Inflammatory macrophage treated with lipopolysaccharide for 4 hours (primary cell): ENCODE measurements around the gene SLC6A19.

Experiments
- DNase-seq: peaks from one replicate; pipeline ENCODE4 v3.0.0-alpha.2; 2020

Gene SLC6A19

DNA sequence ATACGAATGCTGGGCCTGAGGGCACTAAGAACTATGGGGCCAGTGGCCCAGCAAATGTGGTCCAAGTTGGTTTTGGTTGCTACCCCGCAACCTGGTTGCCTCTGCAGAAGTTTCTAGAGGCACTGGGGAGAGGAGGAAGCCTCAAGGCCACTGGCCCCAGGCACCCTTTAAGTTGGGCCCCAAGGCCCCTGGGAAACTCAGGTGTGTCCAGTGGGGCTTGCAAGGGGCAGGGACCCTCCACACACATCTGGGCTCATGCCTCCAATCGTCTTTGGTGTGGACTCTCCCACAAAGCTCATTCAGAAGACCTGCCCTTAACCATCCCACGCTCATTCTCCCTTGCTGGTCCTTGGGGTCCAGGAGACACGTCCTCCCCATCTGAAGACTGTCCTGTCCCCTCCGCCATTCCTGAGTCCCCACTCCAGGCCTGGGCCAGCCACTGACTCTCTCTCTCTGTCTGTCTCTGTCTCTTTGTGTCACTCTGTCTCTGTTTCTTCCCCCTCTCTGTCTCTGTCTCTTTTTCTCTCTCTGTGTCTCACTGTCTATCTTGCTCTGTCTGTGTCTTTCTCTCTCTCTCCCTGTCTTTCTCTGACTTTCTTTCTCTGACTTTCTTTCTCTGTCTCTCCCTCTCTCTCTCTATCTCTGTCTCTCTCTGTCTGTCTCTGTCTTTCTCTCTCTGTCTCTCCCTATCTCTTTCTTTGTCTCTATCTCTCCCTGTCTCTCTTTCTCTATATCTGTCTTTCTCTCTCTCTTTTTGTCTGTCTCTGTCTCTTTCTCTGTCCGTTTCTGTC is 3.3 kb upstream of the SLC6A19 start:
- no peak for DNase-seq

GRCh38 chr5:1199340-1199648 is 2.1 kb upstream of the SLC6A19 start:
- DNase-seq, result no peak

- no peak for DNase-seq
Measured at GRCh38 chr5:1199649-1200494, 1.5 kb upstream of the SLC6A19 start.

DNA sequence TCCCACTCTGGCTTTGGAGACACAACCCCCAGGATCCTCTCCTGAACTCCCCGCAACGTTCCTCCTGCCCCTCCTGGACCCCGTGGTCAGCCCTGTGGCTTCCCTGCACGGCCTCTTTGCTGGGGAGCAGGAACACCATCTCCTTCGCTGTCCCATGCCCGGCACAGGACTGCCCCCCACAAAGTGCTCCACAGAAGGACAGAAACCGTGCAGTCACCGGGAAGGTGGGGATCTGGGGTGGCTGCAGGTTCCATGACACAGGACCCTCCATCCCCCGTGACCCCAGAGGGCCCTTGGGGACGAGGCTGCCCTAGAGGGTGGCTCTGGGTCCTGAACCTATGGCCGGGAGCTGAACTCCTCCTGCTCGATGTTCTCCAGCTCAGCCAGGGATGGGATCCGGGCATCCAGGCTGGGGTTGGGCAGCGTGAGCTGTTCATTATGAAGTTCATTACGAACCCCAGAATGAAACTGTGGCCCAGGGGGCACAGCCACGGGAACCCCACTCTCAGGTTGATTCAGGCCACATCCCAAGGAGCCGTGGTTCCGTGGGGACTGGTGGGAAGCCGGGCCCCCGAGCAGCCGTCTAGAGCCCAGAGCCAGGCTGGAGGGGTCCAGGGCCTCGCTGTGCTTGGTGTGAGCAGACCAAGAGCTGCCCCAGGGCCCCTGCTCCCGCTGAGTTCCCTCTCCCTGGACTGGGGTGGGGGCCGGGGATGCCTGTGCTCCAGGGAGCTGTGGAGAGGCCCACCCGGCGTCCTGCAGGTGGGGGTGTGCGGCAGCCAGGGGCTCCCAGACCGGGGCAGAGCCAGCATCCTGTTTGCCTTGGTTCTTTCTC is 684 bp upstream of the SLC6A19 start:
- no peak for DNase-seq

DNA sequence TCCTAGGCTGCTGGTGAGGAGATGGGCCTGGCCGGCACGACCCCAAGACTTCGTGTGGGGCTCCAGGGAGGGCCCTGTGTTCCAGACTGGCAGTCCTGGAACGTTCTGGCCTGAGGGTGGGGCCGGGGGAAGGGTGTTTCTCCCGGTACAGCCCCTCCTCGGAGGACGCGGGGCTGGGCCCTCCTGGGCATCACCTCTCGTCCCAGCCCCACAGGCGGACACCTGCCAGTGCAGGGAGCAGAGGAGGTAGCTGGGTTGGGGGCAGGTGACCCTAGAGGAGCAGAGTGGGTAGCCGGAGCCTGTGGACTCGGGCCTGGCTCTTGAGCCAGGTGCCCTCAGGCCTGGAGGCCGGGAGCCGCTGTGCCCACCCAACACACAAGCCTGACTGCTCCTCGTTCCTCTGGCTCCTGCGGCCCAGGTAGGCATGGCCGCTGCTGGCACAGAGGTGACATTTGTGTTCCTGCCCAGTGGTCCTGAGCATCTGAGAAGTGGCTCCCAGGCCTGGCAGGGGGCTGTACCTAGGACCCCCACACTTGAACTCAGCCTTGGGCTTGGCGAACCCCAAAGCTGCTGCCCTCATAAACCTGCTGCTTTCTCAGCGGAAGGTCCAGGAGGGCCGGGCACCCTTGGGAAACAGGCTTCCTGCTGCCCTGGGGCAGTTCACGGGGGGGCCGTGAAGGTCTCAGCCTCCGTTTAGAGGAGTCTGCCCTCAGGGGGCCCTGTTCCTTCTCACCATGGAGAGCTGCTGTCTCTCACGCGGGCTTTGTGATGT is 817 bp downstream of the SLC6A19 start:
- DNase-seq, result no peak

GRCh38 chr5:1202798-1203185 is 1.4 kb downstream of the SLC6A19 start:
- DNase-seq, result no peak

DNA sequence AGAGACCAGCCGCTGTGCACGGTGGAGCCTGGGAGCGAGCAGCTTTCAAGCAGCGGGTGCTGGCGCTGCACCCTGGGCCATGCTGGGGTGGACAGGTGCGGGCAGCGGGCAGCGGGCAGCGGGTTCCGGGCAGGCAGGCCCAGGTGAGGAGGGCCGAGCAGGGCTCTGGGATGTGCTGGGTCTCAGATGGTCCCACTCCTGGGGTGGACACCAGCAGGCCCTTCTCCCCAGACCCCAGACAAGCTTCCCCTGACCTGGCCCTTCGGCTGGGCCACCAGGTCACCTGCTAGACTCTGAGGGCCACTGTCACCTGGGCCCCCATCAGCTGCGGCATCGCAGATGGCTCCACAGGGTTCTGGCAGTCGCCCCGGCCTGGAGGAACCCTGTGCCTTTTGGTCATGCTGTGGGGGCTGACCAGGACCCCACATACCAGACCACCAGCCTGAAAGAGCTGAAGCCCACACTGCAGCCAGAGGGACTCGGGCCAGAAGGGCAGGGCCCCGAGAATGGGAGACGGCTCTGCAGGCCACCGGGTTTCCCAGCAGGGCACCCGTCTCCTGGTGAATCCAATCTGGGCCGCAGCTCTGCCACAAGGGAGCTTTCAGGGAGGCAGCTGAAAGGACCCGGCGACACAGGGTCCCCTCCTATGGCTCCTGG is 2.0 kb downstream of the SLC6A19 start:
- no peak for DNase-seq

DNA sequence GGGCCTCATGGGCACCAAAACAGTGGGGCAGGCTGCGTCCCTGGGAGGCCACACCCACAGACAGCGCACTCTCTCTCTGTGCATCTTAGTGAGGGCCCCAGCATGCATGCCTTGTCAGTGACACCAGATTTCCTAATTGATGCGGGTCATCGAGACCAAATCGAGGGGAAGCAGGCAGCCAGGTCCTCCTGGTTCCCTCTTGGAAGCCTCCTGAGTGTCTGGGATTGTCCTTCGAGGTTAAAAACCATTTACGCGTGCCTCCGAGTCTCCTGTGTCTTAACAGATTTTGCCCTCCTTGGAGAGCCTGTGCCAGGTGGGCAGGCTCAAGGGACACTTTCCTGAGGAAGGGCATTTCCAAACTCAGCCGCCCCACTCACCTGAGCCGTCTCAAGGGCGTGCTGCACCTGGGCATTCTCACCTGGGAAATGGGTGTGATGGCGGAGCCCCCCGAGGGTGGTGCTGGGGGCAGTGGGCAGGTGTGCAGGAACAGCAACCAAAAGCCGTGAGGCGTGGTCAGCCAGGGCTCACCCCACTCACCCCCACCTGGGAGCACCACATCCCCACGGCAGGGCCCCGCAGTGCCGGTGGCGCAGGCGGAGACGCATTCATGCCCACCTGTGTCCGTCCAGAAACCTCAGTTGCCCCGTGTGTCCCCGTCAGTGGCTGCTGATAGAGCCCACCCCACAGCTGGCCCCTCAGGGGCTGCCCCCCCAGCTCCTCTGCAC is 2.7 kb downstream of the SLC6A19 start:
- DNase-seq, result no peak

DNA sequence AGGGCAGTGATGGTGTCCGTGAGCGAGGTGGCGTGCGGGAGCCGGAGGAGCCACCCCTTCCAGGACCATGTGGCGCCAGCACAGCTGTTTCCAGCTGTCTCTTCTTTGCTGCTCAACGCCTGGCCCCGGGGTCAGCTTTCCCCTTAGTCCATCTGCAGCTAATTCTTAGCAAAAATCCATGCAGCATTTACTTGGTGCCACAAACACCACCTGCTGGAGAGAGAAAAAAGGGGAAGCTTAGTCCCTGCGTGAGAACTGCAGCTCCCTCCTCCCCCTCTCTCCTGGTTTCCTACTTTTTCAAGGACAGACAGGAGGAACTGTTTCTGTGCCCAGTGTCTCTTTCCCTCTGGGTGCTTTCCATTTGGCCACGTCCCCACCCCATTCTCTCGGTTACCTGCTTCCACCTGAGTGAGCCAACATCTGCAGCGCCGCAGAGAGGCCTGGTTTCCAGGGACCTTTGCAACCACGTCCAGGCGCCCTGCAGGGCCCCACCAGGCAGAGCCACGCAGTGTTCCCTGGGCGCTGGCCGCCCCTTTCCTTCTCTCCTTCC is 3.4 kb downstream of the SLC6A19 start:
- DNase-seq, result no peak

- no peak for DNase-seq
Measured at GRCh38 chr5:1205255-1206180, 4.1 kb downstream of the SLC6A19 start.

GRCh38 chr5:1206521-1207412 is 5.4 kb downstream of the SLC6A19 start:
- DNase-seq, result no peak

DNA sequence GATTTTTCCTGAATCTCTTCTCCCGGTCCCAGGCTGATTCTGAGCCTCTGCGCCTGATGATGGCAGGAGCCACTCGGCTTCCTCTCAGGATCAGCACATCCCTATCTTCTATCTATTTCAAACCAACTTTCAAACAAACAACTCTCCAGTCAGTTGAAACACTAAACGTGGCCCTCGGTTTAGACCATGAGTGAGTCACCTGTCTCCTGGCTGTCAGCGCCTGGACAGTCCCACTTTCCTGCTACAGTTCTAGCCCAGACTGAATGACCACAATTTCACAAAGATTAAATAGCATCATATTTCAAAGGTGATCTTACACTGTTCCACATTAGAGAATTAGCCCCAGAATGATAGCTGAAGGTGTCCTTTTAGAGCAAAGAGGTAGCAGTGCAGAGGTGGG is 6.2 kb downstream of the SLC6A19 start:
- no peak for DNase-seq

- no peak for DNase-seq
Measured at GRCh38 chr5:1208221-1208742, 6.9 kb downstream of the SLC6A19 start.

DNA sequence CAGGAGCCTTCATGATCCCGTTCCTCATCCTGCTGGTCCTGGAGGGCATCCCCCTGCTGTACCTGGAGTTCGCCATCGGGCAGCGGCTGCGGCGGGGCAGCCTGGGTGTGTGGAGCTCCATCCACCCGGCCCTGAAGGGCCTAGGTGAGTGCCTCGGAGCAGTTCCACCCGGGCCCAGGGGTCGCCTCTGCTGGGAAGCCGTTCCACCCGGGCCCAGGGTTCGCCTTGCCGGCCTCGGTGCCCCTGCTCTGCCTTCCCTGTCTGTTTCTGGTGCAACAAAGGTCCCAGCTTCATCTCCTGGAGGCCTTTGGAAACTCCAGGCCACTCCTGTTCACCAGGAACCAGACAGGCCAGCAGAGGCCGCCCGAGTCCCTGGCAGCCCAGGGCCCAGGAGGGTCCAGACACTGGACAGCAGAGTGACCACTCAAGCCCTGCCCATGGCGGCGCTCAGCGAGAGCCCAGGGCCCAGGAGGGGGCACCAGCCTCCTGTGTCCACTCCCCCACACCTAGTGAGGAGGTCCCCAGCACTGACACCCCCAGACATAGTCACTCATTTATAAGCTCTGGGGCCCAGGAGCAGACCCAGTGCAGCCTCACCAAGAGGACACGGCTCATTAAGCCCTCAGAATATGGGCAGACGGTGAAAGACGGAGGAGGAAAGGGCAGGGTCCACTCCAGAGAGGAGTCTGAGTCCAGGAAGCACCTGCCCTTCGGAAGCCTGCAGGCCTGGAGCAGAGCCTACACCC is 7.5 kb downstream of the SLC6A19 start:
- no peak for DNase-seq

GRCh38 chr5:1209489-1209852 is 8.1 kb downstream of the SLC6A19 start:
- DNase-seq, result no peak

DNA sequence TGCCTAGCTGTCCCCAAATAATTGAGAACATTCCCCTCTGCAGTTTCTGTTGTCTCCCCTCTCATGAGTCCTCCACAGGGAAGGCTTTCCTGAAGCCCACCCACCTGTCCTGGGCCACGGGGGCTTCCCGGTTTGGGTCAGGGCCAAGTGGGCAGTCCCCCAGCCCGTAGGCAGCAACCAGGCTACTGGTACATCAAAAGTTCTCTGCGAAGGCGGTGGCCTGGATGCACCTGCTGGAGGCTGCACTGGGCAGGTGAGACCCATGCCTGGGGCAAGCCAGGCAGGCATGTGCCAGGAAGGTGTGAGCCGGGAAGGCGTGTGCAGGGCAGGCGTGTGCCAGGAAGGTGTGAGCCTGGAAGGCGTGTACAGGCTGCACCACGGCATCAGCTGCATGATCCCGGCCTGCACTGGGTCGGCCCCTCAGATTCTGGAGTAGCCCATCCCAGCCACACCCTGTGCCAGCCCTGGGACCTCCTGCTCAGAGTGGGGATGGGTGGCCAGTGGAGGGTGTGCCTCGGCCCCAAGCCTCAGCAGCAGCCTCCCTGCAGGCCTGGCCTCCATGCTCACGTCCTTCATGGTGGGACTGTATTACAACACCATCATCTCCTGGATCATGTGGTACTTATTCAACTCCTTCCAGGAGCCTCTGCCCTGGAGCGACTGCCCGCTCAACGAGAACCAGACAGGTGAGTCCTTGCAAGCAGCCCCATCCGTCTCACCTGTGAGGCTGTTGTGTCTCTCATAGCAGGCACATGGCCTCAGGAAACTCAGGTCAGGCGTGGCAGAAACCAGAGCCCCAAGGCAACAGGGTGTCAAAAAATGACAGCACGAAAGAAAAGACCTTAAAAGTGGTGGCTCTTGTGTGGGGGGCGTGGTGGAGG is 8.7 kb downstream of the SLC6A19 start:
- DNase-seq, result no peak

DNA sequence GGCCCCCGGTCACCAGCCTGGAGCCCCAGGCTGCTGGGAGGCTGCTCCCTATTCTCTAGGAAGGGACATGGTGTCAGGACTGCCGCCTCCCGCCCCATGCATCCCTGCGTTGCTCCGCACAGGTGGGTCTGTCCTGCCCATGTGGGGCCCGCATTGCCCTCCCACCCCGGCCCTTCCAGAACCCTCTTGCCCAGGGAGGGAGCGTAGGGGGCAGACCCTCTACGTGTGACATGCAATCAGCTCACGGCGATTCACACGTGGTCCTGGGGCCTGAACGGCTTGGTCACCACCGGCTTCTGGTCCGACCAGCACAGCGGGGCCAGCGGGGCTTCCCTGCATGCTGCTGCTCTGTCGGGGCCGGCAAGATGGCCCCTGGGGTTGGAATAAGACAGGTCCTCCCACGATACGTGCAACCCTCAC is 9.4 kb downstream of the SLC6A19 start:
- no peak for DNase-seq
